HG03280 (cell line): ENCODE data around the gene EIF2S1.
A peak's percentile ranks its signal among the peaks of the same experiment; 100 is the strongest.
"Not testable (repeated sequence)": the region's sequence is repeated elsewhere in the genome, so short reads cannot be mapped to it uniquely, and the experiment has no call there.

Experiments used
- ATAC-seq: cut with Tn5 transposase; IDR thresholded peaks from one replicate; pipeline ENCODE4 v1.9.1; 2021; ENCODE audit warnings: mild to moderate bottlenecking, moderate library complexity; ENCODE audit not compliant: unreplicated experiment

Gene EIF2S1

GRCh38 chr14:67359775-67360469 lies at the start of gene EIF2S1, which contains the start of gene ATP6V1D:
Gene EIF2S1, plus strand, starts transcription at chr14:67360328. Its CDS starts 4,440 bp downstream, at chr14:67364768.
Gene ATP6V1D, minus strand, starts transcription at chr14:67359804. Its CDS starts 106 bp downstream, at chr14:67359698.
- peak; percentile 89 for ATAC-seq

GRCh38 chr14:67311868-67312267 lies 48.3 kb upstream of the EIF2S1 start:
- no peak for ATAC-seq

- ATAC-seq, result no peak
These were observed 47.0 kb upstream of the EIF2S1 start for GRCh38 chr14:67313153-67313552.

DNA sequence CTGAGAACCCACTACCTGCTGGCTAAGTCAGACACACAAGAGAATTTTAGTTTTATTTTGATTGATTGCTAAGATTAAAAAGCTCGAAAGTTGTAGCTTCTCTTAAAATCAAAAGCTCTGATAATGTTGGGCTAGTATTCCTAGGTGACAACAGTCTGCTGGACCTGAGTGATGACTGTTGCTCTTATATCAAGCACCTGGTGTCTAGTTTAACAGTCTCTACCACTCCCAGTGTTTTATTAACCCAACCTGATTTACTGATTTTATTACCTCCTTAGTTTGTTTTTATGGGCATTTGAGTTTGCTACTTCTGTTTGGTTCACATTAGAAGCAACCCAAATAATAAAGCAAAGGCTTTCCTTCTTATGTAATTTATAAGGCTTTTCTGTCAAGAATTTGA lies 42.3 kb upstream of the EIF2S1 start:
- ATAC-seq, result no peak

DNA sequence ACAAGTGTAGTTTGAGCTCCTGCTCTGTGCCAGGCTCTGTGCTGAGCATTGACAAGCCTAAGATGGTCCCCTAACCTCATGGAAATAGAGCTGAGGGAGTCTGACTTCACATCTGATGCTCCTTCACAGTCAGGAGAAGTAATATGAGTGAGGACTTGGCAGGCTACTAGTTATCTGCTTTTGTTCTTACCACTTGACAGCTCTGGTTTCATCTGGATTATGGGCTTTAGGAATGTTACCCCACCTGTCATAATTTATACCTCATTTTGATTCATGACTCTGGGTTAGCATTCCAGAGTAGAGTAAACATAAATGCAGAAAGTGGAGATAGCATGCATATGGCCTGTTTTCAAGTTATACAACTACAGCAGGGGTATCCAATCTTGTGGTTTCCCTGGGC lies 41.0 kb upstream of the EIF2S1 start:
- no peak for ATAC-seq

DNA sequence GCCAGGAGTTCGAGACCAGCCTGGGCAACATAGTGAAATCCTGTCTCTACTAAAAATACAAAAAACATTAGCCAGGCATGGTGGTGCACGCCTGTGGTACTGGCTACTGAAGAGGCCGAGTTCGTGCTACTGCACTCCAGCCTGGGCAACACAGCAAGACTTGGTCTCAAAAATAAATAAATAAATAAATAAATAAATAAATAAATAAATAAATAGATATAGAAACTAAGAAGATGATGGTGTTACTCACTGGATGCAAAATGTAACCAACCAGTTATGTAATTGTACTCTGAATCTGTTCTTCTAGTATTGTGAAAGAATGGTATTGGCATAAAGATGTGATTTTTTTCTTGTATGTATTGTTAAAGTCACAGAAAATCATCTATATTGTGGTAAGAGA lies 30.5 kb upstream of the EIF2S1 start:
- not testable (repeated sequence) for ATAC-seq

- no peak for ATAC-seq
These were observed 28.6 kb upstream of the EIF2S1 start for GRCh38 chr14:67331368-67332125.

DNA sequence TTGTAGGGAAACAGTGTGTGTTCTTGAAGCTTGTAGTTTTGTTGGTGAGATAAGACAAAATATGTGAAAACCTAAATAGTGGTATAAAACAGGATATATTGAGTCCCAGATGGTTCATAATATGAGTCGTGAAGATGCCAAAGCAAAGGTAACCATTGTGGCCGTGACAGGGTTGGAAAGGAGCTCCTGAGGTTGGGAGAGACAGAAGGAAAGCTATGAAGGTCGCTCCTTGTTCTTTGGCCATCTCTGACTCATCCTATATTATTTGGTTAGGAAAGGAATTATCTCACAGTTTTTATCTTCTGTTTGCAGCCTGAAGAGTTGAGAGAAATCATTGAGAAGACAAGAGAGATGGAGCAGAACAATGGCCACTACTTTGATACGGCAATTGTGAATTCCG lies 27.7 kb upstream of the EIF2S1 start:
- ATAC-seq, result no peak

DNA sequence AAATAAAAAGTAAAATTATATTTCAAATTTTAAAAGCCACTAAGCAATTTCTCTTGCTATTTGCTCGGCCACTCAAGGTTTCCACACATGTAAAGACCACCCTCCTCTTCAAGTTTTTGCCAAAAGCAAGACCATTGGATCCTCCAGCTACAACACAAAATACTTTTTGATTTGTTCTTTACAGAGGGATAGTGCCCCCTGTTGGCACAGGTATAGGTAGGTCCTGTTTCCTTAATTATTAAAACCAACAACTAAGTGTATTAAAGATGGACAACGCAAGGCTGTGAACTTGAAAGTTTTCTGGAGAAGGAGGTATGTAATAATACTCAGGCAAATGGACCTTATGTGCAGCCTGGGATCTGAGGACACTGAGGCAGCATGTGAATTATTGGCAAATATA lies 24.3 kb upstream of the EIF2S1 start:
- no peak for ATAC-seq

GRCh38 chr14:67341231-67341630 lies 18.9 kb upstream of the EIF2S1 start:
- not testable (repeated sequence) for ATAC-seq

DNA sequence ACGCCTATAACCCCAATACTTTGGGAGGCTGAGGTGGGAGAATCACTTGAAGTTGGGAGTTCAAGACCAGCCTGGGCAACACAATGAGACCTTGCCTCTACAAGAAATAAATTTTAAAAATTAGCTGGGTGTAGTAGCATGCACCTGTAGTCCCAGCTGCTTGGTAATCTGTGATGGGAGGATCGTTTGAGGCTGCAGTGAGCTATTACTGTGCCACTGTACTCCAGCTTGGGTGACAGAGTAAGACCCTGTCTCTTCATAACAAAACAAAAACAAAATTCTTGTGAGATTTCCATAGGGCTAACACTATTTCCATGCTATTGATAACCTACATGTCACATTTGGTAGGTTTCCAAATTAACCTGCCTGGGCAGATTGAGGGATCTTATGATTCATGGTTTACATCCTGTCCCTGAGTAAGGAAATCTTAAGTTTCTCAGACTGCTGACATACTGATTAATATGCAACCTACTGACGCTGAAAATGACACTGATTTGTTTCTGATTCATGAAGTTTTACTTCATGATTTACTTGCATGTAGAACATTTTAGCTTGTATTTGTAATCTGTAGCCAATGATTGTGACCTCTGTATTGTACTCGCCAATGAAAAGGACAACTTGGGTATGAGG lies 16.4 kb upstream of the EIF2S1 start:
- no peak for ATAC-seq

DNA sequence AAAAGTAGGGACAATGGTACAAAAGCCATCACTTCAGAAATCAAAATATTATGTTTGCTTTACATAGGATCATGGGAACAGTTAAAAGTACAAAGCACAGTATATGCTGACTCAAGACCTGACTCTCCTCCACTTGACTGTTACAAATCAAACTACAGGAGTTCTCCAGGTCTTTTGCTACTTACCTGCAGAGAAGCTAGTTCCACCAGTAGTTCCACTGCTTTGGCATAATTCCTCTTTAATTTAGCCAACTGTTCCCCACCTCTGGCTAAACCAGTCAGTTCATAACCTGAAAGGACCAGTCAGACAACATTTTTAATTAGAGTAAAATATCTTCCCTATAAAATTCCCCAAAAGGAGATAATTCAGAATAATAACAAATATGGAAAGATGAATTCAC lies 14.5 kb upstream of the EIF2S1 start:
- no peak for ATAC-seq

- no peak for ATAC-seq
These were observed 8.1 kb upstream of the EIF2S1 start for GRCh38 chr14:67352055-67352454.

- ATAC-seq, result no peak
These were observed 2.8 kb upstream of the EIF2S1 start for GRCh38 chr14:67357186-67357968.

GRCh38 chr14:67357969-67358354 lies 2.2 kb upstream of the EIF2S1 start:
- ATAC-seq, result no peak

DNA sequence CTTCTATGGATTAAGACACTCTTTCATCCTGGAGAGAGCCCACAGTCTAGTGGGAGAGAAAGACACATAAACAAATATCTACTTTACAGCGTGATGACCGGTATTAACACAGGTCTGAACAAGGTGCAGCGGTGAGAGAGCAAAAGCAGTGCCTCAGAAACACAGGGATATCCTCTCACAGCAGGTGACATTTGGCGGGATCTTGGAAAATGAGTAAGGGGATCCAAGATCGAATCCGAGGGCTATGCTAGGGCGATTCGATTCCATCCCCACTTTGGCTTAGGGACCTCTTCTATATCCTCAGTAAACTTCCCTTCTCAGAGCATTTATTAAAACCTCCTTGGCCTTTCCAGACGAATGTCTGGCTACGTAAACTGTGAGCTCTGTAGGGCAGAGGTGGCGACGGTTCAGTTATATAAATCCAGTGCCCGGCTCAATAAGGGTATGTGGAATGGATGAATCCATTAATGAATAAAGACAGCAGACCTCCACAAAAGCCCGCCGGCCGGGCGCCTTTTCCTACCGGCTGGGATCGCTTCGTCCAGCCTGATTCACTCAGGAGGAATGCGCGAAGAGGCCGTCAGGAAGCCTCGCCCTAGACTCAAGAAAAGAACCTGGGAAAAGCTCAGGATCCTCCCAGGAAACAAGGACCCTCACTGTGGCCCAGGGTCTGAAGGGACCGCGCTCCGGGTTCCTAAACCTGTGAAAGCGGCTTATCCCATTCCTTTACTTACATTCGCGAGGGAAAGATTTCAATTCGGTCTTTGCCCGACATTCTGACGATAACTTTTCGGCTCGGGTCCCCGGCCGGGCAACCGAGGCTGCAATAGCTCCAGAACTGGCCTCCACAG lies 979 bp upstream of the EIF2S1 start:
- no peak for ATAC-seq

GRCh38 chr14:67360470-67361206 lies 510 bp downstream of the EIF2S1 start:
- ATAC-seq, result peak; percentile 32

- no peak for ATAC-seq
These were observed 5.3 kb downstream of the EIF2S1 start for GRCh38 chr14:67365476-67365875.

DNA sequence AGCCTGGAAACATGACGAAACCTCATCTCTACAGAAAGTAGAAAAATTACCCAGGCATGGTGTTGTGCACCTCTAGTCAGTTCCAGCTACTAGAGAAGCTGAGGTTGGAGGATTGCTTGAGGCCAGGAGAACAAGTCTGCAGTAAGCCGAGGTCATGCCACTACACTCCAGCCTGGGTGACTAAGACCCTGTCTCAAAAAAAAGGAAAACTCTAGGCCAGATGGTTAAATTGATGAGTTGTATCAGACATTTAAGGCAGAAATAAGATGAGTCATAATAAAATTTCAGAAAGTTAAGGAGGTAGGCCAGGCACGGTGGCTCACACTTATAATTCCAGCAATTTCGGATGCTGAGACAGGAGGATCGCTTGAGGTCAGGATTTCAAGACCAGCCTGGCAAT lies 10.7 kb downstream of the EIF2S1 start:
- no peak for ATAC-seq
